GM23338 (cell line): ENCODE data around the gene RAP1GAP. TPM values are rescaled to one million over a fixed set of nuclear protein-coding genes. Genes with fewer than 3 reads are reported as not detected.

Experiments used
- ATAC-seq: fragments of 200-7000 bp; cut with Tn5 transposase; 3 replicates; pipeline ENCODE4 v1.9.1; 2020
- DNase-seq: peaks from one replicate; pipeline ENCODE4 v3.0.0-alpha.2; 2015; ENCODE audit warnings: low spot score
- H2AFZ ChIP-seq: fragments of 200-600 bp; sonication (generic); 2 replicates; pipeline ENCODE4 v1.8.0; 2016; ENCODE audit warnings: antibody characterized with exemption, mild to moderate bottlenecking, moderate library complexity
- H3F3A ChIP-seq: fragments of 200-600 bp; sonication (generic); replicated peaks from 2 replicates; pipeline ENCODE4 v1.8.0; 2017; ENCODE audit warnings: antibody characterized with exemption, mixed run types, low read depth
- H3K27ac ChIP-seq: fragments of 200-600 bp; sonication (generic); 2 replicates; pipeline ENCODE4 v1.6.1; 2016; ENCODE audit warnings: low read depth
- H3K27me3 ChIP-seq: fragments of 200-600 bp; sonication (generic); 2 replicates; pipeline ENCODE4 v1.8.0; 2016; ENCODE audit warnings: mild to moderate bottlenecking, mixed run types, moderate library complexity; ENCODE audit not compliant: insufficient read depth
- H3K36me3 ChIP-seq: fragments of 200-600 bp; sonication (generic); 2 replicates; pipeline ENCODE4 v1.8.0; 2016; ENCODE audit warnings: mild to moderate bottlenecking; ENCODE audit not compliant: insufficient read depth
- H3K4me1 ChIP-seq: fragments of 200-600 bp; sonication (generic); 2 replicates; pipeline ENCODE4 v1.8.0; 2016; ENCODE audit warnings: mild to moderate bottlenecking, moderate library complexity; ENCODE audit not compliant: insufficient read depth
- H3K4me2 ChIP-seq: fragments of 200-600 bp; sonication (generic); 2 replicates; pipeline ENCODE4 v1.7.1; 2017; ENCODE audit warnings: mixed run types
- H3K4me3 ChIP-seq: fragments of 200-600 bp; sonication (generic); 2 replicates; pipeline ENCODE4 v1.6.1; 2016; ENCODE audit warnings: mixed run types
- H3K79me2 ChIP-seq: fragments of 200-600 bp; sonication (generic); replicated peaks from 2 replicates; pipeline ENCODE4 v1.8.0; 2017; ENCODE audit warnings: mild to moderate bottlenecking; ENCODE audit not compliant: insufficient read depth
- H3K9me2 ChIP-seq: fragments of 200-600 bp; sonication (generic); 2 replicates; pipeline ENCODE4 v1.8.0; 2017; ENCODE audit not compliant: insufficient read depth
- H4K20me1 ChIP-seq: fragments of 200-600 bp; sonication (generic); replicated peaks from 2 replicates; pipeline ENCODE4 v1.8.0; 2017; ENCODE audit warnings: mild to moderate bottlenecking; ENCODE audit not compliant: insufficient read depth
- H3K27ac Mint-ChIP-seq: 2 replicates; pipeline ENCODE4 v1.8.0; 2020; ENCODE audit warnings: inconsistent platforms, mild to moderate bottlenecking, moderate library complexity, mixed read lengths
- H3K27me3 Mint-ChIP-seq: 3 replicates; pipeline ENCODE4 v1.8.0; 2022; ENCODE audit warnings: low read depth, mild to moderate bottlenecking, moderate library complexity, mixed read lengths, inconsistent platforms; ENCODE audit not compliant: insufficient read depth, poor library complexity
- H3K36me3 Mint-ChIP-seq: 3 replicates; pipeline ENCODE4 v1.8.0; 2021; ENCODE audit warnings: low read depth, mild to moderate bottlenecking, inconsistent platforms, moderate library complexity, mixed read lengths
- H3K4me1 Mint-ChIP-seq: 3 replicates; pipeline ENCODE4 v1.8.0; 2020; ENCODE audit warnings: mild to moderate bottlenecking, inconsistent platforms, mixed read lengths
- H3K4me3 Mint-ChIP-seq: 3 replicates; pipeline ENCODE4 v1.8.0; 2021; ENCODE audit warnings: moderate library complexity, mild to moderate bottlenecking, inconsistent platforms, mixed read lengths
- H3K9me3 Mint-ChIP-seq: 3 replicates; pipeline ENCODE4 v1.8.0; 2020; ENCODE audit warnings: moderate library complexity, mild to moderate bottlenecking, inconsistent platforms, mixed read lengths
- CREB1 ChIP-seq: fragments of 250-450 bp; sonication (Bioruptor Pico); IDR thresholded peaks from 2 replicates; pipeline ENCODE4 v1.5.0; 2020; ENCODE audit warnings: low read depth, mild to moderate bottlenecking, moderate library complexity
- CTCF ChIP-seq, 2 experiments: fragments of 200-600 bp in 1 of 2; sonication (generic) in 1 of 2; conservative IDR thresholded peaks; 2 replicates each; pipeline versions ENCODE4 v1.5.1 to v1.6.1; 2016 to 2017; ENCODE audit warnings: antibody characterized with exemption in 2 of 2, low read depth in 2 of 2, mild to moderate bottlenecking in 2 of 2, moderate library complexity in 1 of 2
- ETS1 ChIP-seq: IDR thresholded peaks from 2 replicates; pipeline ENCODE4 v1.6.1; 2016; ENCODE audit warnings: antibody characterized with exemption
- EZH2 ChIP-seq: fragments of 200-600 bp; sonication (generic); IDR thresholded peaks from one replicate; pipeline ENCODE4 v1.8.0; 2017; ENCODE audit warnings: antibody characterized with exemption, mild to moderate bottlenecking, low read depth; ENCODE audit not compliant: unreplicated experiment
- EZH2phosphoT487 ChIP-seq: fragments of 200-600 bp; sonication (generic); IDR thresholded peaks from one replicate; pipeline ENCODE4 v1.8.1; 2018; ENCODE audit warnings: antibody characterized with exemption; ENCODE audit not compliant: unreplicated experiment
- JUNB ChIP-seq: IDR thresholded peaks from one replicate; pipeline ENCODE4 v1.6.1; 2016; ENCODE audit warnings: antibody characterized with exemption; ENCODE audit not compliant: unreplicated experiment
- NANOG ChIP-seq: IDR thresholded peaks from 2 replicates; pipeline ENCODE4 v1.6.1; 2016; ENCODE audit warnings: antibody characterized with exemption, borderline replicate concordance
- POLR2AphosphoS5 ChIP-seq: IDR thresholded peaks from 2 replicates; pipeline ENCODE4 v1.6.1; 2016; ENCODE audit warnings: antibody characterized with exemption, low read depth
- REST ChIP-seq: IDR thresholded peaks from one replicate; pipeline ENCODE4 v1.6.1; 2018; ENCODE audit warnings: antibody characterized with exemption; ENCODE audit not compliant: unreplicated experiment
- STAT1 ChIP-seq: IDR thresholded peaks from one replicate; pipeline ENCODE4 v1.6.1; 2016; ENCODE audit warnings: antibody characterized with exemption; ENCODE audit not compliant: unreplicated experiment
- ZNF114 ChIP-seq: fragments of 250-450 bp; sonication (Bioruptor Pico); IDR thresholded peaks from 2 replicates; pipeline ENCODE4 v1.5.0; 2020; ENCODE audit warnings: mild to moderate bottlenecking, moderate library complexity
- ZNF331 ChIP-seq: fragments of 250-450 bp; sonication (Bioruptor Pico); IDR thresholded peaks from 2 replicates; pipeline ENCODE4 v1.5.0; 2020; ENCODE audit warnings: low read depth, mild to moderate bottlenecking, moderate library complexity
- ZNF462 ChIP-seq: fragments of 250-450 bp; sonication (Bioruptor Pico); IDR thresholded peaks from 2 replicates; pipeline ENCODE4 v1.5.0; 2020; ENCODE audit warnings: mild to moderate bottlenecking, moderate library complexity
- polyA plus RNA-seq: library from polyadenylated mRNA; unstranded; fragments of >200 nt; fragmentation: Nextera tagmentation; extraction: Ambion mirVana; gene quantifications from 2 replicates; pipeline ENCODE4 v1.2.1, GENCODE V29; 2016
- total RNA-seq: library from RNA; depleted of rRNA; stranded (reverse); fragments of >200 nt; shearing (Covaris generic); gene quantifications from 2 replicates; pipeline ENCODE4 v1.2.3, GENCODE V29; 2014

The RAP1GAP gene
- total and polyA plus RNA-seq, 2 experiments from 2014 or later = 4.3 to 6.6 TPM

GRCh38 chr1:21670956-21671902, 2.1 kb upstream of the RAP1GAP start:
- H3K27ac Mint-ChIP-seq = peak overlapping the region; percentile 60; the same call in 1 of the 2 replicates
- H3K4me3 Mint-ChIP-seq = no peak overlapping the region
- no peak overlapping the region for H2AFZ ChIP-seq
- no peak for ATAC-seq
- H3K36me3 ChIP-seq = no peaks in the 10 kb centered on the region
- peaks cover 34% of the 10 kb centered on the region for H3K27me3 Mint-ChIP-seq
- H3K4me1 ChIP-seq = peaks cover 30% of the 10 kb centered on the region
- H3K79me2 ChIP-seq = no peaks in the 10 kb centered on the region
- no peak for DNase-seq
- H3K36me3 Mint-ChIP-seq = no peaks in the 10 kb centered on the region
- peaks cover 27% of the 10 kb centered on the region for H3K27me3 ChIP-seq
- no peaks in the 10 kb centered on the region for H3K9me2 ChIP-seq
- TF ChIP-seq STAT1 (no peak), CTCF (conservative IDR thresholded peaks at IDR 0.05; ENCODE audit: low read depth in 2 of 2) (no peak), ETS1 (no peak), REST (no peak), CREB1 (no peak), ZNF114 (CRISPR knock-in tag) (no peak), POLR2AphosphoS5 (no peak), ZNF462 (CRISPR knock-in tag) (no peak), EZH2 (no peak), EZH2phosphoT487 (no peak), JUNB (no peak), ZNF331 (CRISPR knock-in tag) (no peak), NANOG (no peak)
- peaks cover 4% of the 10 kb centered on the region; the same call in 1 of the 2 replicates for H4K20me1 ChIP-seq
- no peaks in the 10 kb centered on the region for H3K9me3 Mint-ChIP-seq
- H3K4me3 ChIP-seq = no peak overlapping the region
- H3K4me1 Mint-ChIP-seq = peaks cover 39% of the 10 kb centered on the region
- 0 out of 2 replicates have a peak, but pooled peaks cover 8% of the 10 kb centered on the region for H3F3A ChIP-seq
- no peak overlapping the region for H3K27ac ChIP-seq
- H3K4me2 ChIP-seq = peak overlapping the region; percentile 95; the same call in 1 of the 2 replicates
